Measurements from ENCODE around the gene HOMEZ.
"Not testable (repeated sequence)": the region's sequence is repeated elsewhere in the genome, so short reads cannot be mapped to it uniquely, and the experiment has no call there.

The HOMEZ gene

DNA sequence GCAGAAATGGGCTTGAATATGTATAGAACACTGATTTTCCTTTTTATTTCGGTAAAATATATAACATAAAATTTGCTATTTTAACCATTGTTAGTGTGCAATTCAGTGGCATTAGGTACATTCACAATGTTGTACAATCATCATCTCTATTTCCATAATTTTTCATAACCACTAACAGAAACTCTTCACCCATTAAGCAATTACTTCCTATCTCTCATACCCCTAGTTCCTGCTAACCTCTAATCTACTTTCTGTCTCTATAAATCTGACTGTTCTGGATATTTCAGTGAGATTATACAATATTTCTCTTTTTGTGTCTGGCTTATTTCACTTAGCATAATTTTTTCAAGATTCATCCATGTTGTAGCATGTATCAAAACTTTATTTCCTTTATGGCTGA is 57.1 kb downstream of the HOMEZ start:
- DNase-seq: no peak

DNA sequence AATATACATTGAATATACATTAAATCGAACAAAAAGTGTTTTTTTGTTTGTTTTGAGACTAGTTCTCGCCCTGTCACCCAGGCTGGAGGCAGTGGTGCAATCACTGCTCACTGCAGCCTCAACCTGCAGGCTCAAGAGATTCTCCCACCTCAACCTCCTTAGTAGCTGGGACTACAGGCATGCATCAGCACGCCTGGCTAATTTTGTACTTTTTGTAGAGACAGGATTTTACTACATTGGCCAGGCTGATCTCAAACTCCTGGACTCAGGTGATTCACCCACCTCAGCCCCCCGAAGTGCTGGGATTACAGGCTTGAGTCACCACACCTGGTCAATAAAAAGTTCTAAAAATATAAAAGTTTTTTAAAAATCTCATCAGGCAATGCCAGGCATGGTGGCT is 58.4 kb downstream of the HOMEZ start:
- DNase-seq: no peak

DNA sequence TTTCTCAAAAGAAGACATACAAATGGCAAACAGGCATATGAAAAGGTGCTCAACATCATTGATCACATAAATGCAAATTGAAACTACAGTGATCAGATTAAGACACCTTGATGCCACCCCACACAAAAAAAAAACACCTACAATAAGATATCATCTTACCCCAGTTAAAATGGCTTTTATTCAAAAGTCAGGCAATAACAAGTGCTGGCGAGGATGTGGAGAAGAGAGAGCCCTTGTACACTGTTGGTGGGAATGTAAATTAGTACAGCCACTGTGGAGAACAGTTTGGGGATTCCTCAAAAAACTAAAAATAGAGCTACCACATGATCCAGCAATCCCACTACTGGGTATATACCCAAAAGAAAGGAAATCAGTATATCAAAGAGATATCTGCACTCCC is 61.0 kb downstream of the HOMEZ start:
- DNase-seq: not testable (repeated sequence)
